Subcutaneous adipose tissue (tissue), 4 donors: Measurements from ENCODE around the gene SGPL1. TPM values are rescaled to one million over a fixed set of nuclear protein-coding genes. Genes with fewer than 3 reads are reported as not detected.

Experiments
- total RNA-seq, 4 donors: library from RNA; depleted of rRNA; stranded (reverse); fragments of >200 nt; gene quantifications; one replicate each; pipeline ENCODE4 v1.1.0, GENCODE V29; 2016
- TF ChIP-seq, protein P1 (sequence below): fragments of 450-650 bp; IDR thresholded peaks from one replicate; pipeline ENCODE4 v1.5.1; 2016; ENCODE audit warnings: low read depth, mild to moderate bottlenecking, control low read depth, antibody characterized with exemption, moderate library complexity

The SGPL1 gene
- total RNA-seq, 4 donors from 2014 or later: 25.9 to 52.6 (median 42.0) TPM

DNA sequence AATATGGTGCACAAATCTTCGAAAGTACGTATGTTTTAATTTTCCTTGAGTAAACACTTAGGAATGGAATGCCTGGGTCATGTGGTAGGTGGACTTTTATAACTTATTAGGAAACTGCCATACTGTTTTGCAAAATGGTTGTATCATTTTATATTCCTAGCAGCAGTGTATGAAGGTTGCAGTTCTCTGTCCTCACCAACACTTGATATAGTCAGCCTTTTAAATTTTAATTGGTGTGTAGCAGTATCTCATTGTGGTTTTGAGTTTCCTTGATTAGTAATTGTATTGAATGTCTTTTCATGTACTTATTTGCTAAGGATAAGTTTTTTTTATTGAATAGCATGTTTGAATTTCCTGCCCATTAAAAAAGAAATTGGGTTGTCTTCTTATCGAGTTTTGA, 73.5 kb downstream of the SGPL1 start:
- TF ChIP-seq, protein P1, sequence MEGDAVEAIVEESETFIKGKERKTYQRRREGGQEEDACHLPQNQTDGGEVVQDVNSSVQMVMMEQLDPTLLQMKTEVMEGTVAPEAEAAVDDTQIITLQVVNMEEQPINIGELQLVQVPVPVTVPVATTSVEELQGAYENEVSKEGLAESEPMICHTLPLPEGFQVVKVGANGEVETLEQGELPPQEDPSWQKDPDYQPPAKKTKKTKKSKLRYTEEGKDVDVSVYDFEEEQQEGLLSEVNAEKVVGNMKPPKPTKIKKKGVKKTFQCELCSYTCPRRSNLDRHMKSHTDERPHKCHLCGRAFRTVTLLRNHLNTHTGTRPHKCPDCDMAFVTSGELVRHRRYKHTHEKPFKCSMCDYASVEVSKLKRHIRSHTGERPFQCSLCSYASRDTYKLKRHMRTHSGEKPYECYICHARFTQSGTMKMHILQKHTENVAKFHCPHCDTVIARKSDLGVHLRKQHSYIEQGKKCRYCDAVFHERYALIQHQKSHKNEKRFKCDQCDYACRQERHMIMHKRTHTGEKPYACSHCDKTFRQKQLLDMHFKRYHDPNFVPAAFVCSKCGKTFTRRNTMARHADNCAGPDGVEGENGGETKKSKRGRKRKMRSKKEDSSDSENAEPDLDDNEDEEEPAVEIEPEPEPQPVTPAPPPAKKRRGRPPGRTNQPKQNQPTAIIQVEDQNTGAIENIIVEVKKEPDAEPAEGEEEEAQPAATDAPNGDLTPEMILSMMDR: no peak

DNA sequence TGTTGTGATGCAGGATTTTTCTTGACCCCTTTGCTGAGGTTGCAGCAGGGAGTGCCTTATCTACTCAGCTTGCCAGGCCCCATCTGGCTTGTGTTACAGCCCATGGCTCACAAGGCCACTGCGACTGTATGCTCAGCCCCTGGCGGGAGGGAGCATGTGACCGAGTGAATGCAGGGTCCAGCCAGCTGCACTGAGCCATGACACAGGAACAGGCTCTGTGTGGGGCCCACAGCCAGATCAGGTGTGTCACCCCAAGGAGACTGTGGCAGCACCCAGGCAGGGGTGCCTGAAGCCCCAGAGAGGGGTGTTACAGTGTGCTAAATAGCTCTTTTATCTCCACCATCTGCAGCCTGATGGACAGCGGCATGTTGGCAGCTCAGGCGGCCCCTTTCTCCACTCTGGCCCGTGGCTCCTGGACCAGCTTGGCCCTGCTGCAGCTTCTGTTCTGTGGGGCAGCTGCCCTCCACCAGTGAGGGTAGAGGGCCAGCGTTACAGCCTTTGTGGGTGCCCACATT, 75.2 kb downstream of the SGPL1 start:
- TF ChIP-seq, protein P1: no peak

DNA sequence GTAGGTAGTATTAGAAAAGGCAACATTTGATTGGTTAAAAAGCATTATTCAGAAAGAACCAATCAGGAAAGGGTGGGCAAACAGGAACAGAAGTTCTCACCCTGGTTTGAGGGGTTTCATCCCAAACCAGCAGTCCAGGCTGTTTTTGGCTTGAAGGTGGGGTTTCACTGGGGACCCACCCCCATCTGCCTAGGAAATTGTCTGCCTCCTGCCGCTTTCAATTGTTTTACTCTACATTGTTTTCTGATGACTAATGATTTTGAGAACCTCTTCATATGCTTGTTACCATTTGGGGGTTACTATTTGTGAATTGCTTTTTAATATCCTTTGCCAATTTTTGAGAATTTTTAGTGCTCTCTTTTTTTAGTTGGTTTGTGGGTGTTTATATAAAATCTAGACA, 75.9 kb downstream of the SGPL1 start:
- TF ChIP-seq, protein P1: no peak

DNA sequence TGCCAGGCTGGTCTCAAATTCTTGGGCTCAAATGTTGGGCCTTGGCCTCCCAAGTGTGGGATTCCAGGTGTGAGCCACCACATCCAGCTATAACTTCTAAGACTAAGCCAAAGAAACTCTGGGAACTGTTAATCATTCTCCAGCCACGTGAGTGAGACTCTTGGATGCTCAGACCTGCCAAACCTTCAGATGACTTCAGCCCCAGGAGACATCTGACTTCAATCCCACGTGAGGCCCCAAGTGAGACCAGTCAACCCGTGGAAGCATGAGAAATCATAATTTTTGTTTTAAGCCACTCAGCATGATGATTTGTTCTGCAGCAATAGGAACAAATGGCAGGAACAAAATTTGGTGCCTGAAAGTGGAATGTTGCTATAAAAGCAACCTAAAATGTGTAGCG, 76.9 kb downstream of the SGPL1 start:
- TF ChIP-seq, protein P1: no peak

DNA sequence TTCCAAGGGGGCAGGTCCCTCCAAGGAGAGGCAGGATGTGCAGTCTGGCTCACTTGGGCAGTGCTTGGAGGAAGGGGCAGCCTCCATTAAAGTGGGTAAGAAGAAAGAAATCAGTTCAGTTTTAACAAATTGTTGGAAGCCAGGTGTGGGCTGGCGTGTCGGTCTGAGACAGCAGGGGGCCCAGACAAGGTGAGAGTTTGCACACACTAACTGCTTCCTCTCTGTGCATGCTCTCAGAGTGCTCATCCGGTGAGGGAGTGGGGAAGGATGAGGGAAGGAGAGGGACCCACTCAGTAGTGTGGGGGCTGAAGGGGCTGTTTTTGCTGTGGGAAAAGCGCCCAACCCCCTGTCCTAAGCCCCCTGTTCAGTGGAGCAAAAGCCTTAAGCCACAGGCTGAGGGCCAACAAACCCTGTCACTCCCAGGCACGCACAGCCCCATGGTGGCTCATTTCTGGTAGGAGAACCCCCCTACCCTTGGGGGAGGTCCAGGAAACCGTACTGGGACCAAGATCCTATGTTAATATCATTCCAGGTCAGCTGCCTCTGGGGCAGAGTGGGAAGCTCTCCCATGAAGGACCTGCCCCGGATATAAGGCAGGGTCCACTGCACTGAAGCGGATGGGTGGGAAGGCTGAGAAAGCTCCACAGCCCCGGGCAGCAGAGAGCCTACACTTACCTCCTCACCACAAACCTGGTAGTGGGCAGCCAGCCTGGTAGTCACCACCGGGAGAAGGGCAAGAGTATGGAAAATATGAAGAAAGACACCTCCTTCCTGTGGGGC, 77.7 kb downstream of the SGPL1 start:
- TF ChIP-seq, protein P1: no peak

DNA sequence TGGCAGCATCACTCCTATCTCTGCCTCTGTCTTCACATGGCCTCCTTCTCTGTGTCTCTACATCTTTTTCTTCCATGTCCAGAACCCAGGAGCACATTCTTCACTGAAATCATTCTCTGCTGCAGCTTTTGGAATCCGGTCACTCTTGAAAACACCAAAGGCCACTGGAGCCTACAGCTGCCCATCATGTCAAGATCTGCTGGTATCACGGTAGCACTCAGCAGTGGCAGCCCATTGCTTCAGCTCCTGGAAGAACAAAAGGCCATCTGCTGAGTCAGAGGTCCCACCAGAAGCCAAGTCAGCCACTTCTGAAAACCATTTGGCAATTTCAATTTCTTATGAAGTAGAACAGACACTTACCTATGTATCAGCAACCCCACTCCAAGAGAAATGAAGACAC, 78.7 kb downstream of the SGPL1 start:
- TF ChIP-seq, protein P1: no peak

DNA sequence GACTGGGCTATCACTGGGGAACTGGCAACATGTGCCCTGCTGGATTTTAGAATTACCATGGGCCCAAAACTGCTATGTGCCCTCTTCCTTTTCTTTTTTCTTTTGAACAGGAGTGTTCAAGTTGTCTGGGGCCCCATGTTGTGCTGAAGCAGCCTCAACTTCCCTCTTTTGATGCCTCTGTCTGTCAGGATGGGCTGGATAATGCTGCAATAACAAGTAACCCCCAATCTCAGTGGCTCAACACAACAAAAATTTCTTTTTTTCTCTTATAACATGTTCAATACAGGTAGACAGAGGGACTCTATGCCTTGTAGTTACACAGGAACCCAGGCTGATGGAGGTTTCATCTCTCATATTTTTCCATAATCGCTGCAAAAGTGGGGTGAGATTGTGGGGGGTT, 80.8 kb downstream of the SGPL1 start:
- TF ChIP-seq, protein P1: no peak
